Heart right ventricle (tissue), 16 donors: ENCODE measurements around the gene FNBP1. TPM values are rescaled to one million over a fixed set of nuclear protein-coding genes. Genes with fewer than 3 reads are reported as not detected.

Experiments
- ATAC-seq, 8 donors: fragments of 200-7000 bp; cut with Tn5 transposase; one replicate each; pipeline ENCODE4 v1.9.1; 2020; ENCODE audit warnings: mild to moderate bottlenecking in 8 of 8, moderate library complexity in 8 of 8, moderate number of reproducible peaks in 1 of 8
- DNase-seq, 2 donors: peaks; one replicate each; pipeline ENCODE4 v3.0.0-alpha.2; 2020
- H3K27ac ChIP-seq, 10 donors: fragments of 200-600 bp; sonication (generic) in 2 of 10; one replicate each; pipeline versions ENCODE4 v1.5.0 to v1.8.0; 2020 to 2022; ENCODE audit warnings: mild to moderate bottlenecking in 3 of 10
- H3K27me3 ChIP-seq, 7 donors: fragments of 200-600 bp; one replicate each; pipeline ENCODE4 v1.8.0; 2021 to 2022; ENCODE audit warnings: mild to moderate bottlenecking in 2 of 7
- H3K36me3 ChIP-seq, 9 donors: fragments of 200-600 bp; sonication (generic) in 1 of 9; one replicate each; pipeline versions ENCODE4 v1.5.0 to v1.8.0; 2020 to 2022; ENCODE audit warnings: mild to moderate bottlenecking in 2 of 9
- H3K4me1 ChIP-seq, 9 donors: fragments of 200-600 bp; sonication (generic) in 1 of 9; one replicate each; pipeline versions ENCODE4 v1.5.0 to v1.8.0; 2020 to 2022; ENCODE audit warnings: mild to moderate bottlenecking in 4 of 9
- H3K4me3 ChIP-seq, 10 donors: fragments of 200-600 bp; sonication (generic) in 2 of 10; one replicate each; pipeline versions ENCODE4 v1.5.0 to v1.8.0; 2020 to 2022; ENCODE audit warnings: mild to moderate bottlenecking in 7 of 10, moderate library complexity in 2 of 10
- H3K9me3 ChIP-seq, 11 donors: fragments of 200-600 bp in 10 of 11; sonication (generic) in 2 of 11; one replicate each; pipeline versions ENCODE4 v1.5.0 to v1.8.0; 2013 to 2022; ENCODE audit warnings: mild to moderate bottlenecking in 2 of 11, control low read depth in 1 of 11, moderate library complexity in 1 of 11
- CTCF ChIP-seq, 9 donors: fragments of 200-600 bp; sonication (generic) in 2 of 9; IDR thresholded peaks; one replicate each; pipeline versions ENCODE4 v1.5.0 to v1.8.0; 2021 to 2022; ENCODE audit warnings: antibody characterized with exemption in 9 of 9, mild to moderate bottlenecking in 5 of 9, moderate library complexity in 1 of 9
- WGBS, 2 donors: extraction: QIAGEN DNeasy Blood & Tissue Kit; methylation state at CpG; one replicate each; pipeline ENCODE4 v1.1.7; 2013; ENCODE audit warnings: inconsistent platforms in 1 of 2; 5-methylcytosine and 5-hydroxymethylcytosine counted together
- intact Hi-C, 10 donors: fragments of 100-400 bp; cut with DNase I; formaldehyde crosslinking; loops; one replicate each; pipeline versions ENCODE4 v1.11.1 to v1.14.2; 2022
- polyA plus RNA-seq, 2 donors: library from polyadenylated mRNA; stranded (reverse); fragments of 200-250 nt; gene quantifications; one replicate each; pipeline ENCODE4 v1.2.3, GENCODE V29; 2013
- total RNA-seq, 10 donors: library from RNA; stranded (reverse); fragmentation: NEBNext Ultra II Directional in 3 of 10; extraction: Animal tissue kit (Norgen Biotek cat#: 25700) in 3 of 10; gene quantifications; one replicate each; pipeline versions ENCODE4 v1.2.1 to v1.2.4, GENCODE V29; 2021 to 2023
- donor health status: Arrhythmogenic right ventricular cardiomyopathy.
- donor health status: ischemic (EF 13 %, LVEDD 7.1; RV severe dilation, severe dysfunction).
- donor health status: healthy with polysubstance abuse.
- donor health status: DM: no; HTN: yes; CAD: no.
- donor health status: DM: no; HTN: no; CAD: no.
- donor health status: ischemic (EF 25% LVEDD 6.9; RV normal size, moderate dysfunction).
- donor health status: ischemic (EF 25% LVEDD 5.7; RV mildly dilated, moderate dysfunction).
- donor health status: healthy.
- donor health status: DM: yes; HTN: yes; CAD: no.
- donor health status: Ischemic cardiomyopathy.
- donor health status: ischemic (EF 35%, LVEDD 5.7; RV mildly dilated, moderate dysfunction).
- donor health status: nonischemic (EF 11% LVEDD 7.7; RV severe dilation, severe dysfunction).
- donor health status: DM: yes; HTN: yes; CAD: no.
- donor health status: PGD.
- donor health status: ischemic (EF 29% LVEDD 5.4; RV normal size, mild dysfunction).
- donor health status: nonischemic (EF 23%, LVEDD 6.1; RV moderate dilation, normal function).

FNBP1 gene
- total and polyA plus RNA-seq, 12 donors, result 7.4 to 38.4 (median 22.2) TPM

DNA sequence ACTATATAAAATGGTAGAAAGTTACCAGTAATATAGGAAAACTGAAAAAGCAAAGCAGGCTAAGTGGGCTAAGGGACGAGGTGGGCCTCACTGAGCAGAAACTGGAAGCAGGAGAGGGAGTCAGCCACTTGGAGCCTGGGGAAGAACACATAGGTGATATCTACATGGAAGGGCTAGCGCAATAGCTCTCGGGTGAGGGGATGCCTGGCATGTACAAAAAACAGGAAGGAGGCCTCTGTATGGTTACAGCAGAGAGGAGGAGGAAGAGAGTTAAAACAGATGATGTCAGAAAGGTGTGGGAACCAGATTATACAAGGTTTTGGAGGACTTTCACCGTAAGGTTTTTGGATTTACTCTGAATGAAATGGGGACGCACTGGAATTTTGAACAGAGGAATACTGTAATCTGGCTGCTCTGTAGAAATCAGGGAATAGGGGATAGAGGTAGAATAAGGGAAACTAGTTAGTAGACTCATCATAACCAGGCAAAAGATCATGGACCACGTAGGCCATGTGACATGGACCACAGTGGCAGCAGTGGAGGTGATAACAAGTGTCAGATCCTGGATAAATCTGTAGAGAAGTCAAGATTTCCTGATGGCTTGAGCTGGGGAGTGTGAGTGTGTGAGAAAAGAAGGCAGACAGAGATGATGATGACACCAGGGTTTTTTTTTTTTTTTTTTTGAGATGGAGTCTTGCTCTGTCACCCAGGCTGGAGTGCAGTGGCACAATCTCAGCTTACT, 52.5 kb downstream of the FNBP1 start:
- 68 to 75% methylated on average over 6 of the region's 6 CpGs for WGBS, 2 donors
- DNase-seq (no peak), ATAC-seq (peak in 1 of 8 donors; percentile 45)
- H3K36me3 ChIP-seq, result peaks cover 0 to 18% (median 0%) of the 10 kb centered on the region in 9 donors
- no peak for TF ChIP-seq CTCF (IDR thresholded peaks at IDR 0.05)
- H3K4me3 ChIP-seq, result no peak overlapping the region
- peak overlapping the region in 1 of 10 donors; percentile 64 for H3K27ac ChIP-seq
- intact Hi-C loops, result no loop called here
- H3K4me1 ChIP-seq, result peaks cover 0 to 48% (median 7%) of the 10 kb centered on the region in 9 donors
- no peaks in the 10 kb centered on the region for H3K27me3 ChIP-seq
- no peaks in the 10 kb centered on the region for H3K9me3 ChIP-seq

DNA sequence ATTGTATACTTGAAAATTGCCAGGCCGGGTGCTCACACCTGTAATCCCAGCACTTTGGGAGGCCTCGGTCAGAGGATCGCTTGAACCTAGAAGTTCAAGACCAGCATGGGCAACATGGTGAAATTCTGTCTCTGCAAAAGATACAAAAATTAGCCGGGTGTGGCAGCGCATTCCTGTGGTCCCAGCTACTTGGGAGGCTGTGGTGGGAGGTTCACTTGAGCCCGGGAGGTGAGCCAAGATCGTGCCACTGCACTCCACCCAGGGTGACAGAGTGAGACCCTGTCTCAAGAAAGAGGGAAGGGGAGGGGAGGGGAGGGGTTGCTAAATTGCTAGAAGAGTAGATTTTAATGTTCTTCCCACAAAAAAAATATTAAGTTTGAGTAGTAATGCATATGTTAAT, 53.2 kb downstream of the FNBP1 start:
- intact Hi-C loops, result no loop called here
- Histone ChIP-seq H3K27ac (peak overlapping the region in 1 of 10 donors; percentile 2), H3K4me1 (peaks cover 0 to 41% (median under 1%) of the 10 kb centered on the region in 9 donors)

GRCh38 chr9:129989362-129989708, 53.7 kb downstream of the FNBP1 start:
- 91 to 95% methylated on average over 3 of the region's 3 CpGs for WGBS, 2 donors
- no peak overlapping the region for H3K4me3 ChIP-seq
- intact Hi-C loops, result no loop called here
- H3K4me1 ChIP-seq, result peaks cover 0 to 40% (median 0%) of the 10 kb centered on the region in 9 donors
- peaks cover 0 to 14% (median 0%) of the 10 kb centered on the region in 9 donors for H3K36me3 ChIP-seq
- H3K27ac ChIP-seq, result peak overlapping the region in 1 of 10 donors; percentile 2
- H3K27me3 ChIP-seq, result no peaks in the 10 kb centered on the region
- no peak for TF ChIP-seq CTCF (IDR thresholded peaks at IDR 0.05)
- ATAC-seq (no peak), DNase-seq (no peak)
- no peaks in the 10 kb centered on the region for H3K9me3 ChIP-seq

More for the DNA sequence above, 53.2 kb downstream of the FNBP1 start:
- Histone ChIP-seq H3K27me3 (no peaks in the 10 kb centered on the region), H3K4me3 (no peak overlapping the region), H3K9me3 (no peaks in the 10 kb centered on the region), H3K36me3 (peaks cover 0 to 18% (median 0%) of the 10 kb centered on the region in 9 donors)
- ATAC-seq (no peak), DNase-seq (no peak)
- TF ChIP-seq CTCF (IDR thresholded peaks at IDR 0.05), result no peak
- WGBS, 2 donors, result 75 to 81% methylated on average over 7 of the region's 7 CpGs

GRCh38 chr9:129988607-129989361, 54.2 kb downstream of the FNBP1 start:
- H3K9me3 ChIP-seq, result no peaks in the 10 kb centered on the region
- DNase-seq (no peak), ATAC-seq (no peak)
- H3K4me3 ChIP-seq, result no peak overlapping the region
- peaks cover 0 to 9% (median 0%) of the 10 kb centered on the region in 9 donors for H3K36me3 ChIP-seq
- intact Hi-C loops, result no loop called here
- TF ChIP-seq CTCF (IDR thresholded peaks at IDR 0.05), result no peak
- H3K27me3 ChIP-seq, result no peaks in the 10 kb centered on the region
- H3K4me1 ChIP-seq, result peaks cover 0 to 46% (median 0%) of the 10 kb centered on the region in 9 donors
- WGBS, 2 donors, result 85 to 88% methylated on average over 9 of the region's 9 CpGs
- H3K27ac ChIP-seq, result peak overlapping the region in 1 of 10 donors; percentile 2
